ENCODE results near the gene NLGN2.

Gene NLGN2

DNA sequence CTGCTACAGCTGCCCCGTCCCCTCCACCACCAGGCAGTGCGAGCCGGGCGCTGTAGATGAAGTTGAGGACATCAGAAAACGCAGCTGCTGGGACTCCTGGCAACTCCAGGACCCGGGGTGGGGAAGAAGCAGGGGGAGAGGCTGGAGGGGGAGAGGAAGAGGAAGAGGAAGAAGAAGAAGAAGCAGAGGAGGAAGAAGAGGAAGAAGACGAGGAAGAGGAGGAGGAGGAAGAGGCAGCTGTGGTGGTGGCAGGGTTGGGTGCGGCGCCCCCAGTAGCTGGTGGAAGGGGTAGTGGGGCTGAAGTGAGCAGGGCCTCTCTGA is 58.6 kb downstream of the NLGN2 start:
- DNase-seq: no peak

DNA sequence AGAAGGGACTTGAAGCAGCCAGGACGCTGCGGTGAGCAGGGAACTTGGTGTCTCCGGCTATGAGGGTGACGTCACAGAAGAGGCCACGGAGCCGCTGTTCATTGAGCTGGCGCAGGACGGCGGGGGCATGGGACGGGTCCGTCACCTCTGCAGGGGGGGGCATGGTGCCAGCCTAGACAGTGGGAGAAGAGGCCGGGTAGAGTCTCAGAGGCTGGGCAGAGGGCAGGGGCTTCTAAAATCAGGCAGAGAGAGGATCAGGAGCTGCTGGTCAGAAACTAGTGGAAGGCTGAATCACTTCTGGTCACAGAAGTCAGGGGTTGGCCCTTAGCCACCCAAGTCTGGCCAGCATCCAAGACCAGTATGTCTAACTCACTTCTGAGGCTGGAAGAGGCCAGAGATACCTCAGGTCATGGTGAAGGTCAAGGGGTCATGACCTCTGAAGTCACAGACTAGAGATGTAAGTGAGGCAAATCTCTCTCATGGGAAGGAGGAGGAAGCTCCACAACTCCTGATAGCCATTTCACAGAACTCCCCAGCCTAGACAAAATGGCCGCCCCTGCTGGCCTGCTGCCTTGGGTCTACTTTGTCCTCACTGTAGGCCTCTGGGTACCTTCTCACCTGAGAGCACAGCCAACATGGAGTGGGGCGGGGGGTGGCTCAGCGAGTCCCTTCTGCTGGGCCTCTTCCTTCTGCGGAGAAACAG is 59.1 kb downstream of the NLGN2 start:
- peak in 4 of 14 donors; percentile 9 to 53 (median 25) for DNase-seq

DNA sequence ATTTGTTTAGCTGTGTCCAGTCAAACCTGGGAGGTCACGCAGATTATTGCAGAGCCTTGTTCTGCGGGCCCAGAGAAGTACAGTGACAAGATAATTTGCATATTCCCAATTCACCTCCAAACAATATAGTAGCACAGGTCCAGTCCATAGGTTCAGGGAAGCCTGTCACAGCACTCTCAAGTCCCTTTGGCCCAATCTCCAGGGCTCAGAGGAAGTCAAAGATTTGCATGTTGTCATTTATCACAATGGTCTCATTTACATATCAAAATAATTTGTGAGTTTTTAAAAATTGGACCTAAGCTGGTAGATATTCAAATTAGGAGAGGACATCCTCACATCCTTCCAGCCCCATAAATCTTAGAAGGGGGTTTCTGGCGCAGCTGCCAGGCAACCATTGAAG is 59.9 kb downstream of the NLGN2 start:
- no peak for DNase-seq

DNA sequence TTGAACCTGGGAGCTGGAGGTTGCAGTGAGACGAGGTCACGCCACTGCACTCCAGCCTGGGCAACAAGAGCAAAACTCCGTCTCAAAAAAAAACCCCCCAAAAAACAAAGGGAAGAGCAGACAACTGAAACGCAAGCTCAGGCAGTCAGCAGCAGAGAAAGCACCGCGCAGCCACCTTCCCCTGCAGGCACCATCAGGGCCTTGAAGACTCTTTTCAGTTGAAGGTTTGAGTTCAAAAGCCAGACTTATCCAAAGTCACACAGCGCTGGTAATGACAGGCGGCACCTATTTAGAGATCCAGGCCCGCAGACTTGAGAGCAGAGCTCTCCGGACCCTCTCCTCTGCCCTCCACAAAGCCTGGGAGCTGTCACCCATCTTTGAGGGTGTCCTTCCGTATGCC is 60.6 kb downstream of the NLGN2 start:
- DNase-seq: no peak

DNA sequence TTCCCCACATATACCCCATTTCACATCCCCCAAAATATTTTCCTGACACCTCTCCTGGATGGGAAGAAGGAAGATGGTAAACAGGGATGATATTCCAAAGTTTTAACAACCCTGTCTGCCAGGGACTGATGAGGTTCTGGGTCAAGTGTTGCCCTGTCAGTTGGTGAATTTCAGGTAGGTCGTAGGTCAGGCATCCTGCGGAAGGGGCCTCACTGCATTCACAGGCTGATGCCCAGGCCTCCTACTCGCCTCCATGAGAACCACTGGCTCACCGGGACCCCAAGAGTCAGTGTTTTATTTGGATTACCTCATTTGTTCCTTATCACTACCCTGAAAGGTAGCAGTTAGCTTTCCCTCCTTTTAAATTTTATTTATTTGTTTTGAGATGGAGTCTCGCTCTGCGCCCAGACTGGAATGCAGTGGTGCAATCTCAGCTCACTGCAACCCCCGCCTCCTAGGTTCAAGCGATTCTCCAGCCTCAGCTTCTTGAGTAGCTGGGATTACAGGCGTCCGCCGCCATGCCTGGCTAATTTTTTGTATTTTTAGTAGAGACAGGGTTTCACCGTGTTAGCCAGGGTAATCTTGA is 61.3 kb downstream of the NLGN2 start:
- DNase-seq: no peak
